Hepatocyte (in vitro differentiated cells): Measurements from ENCODE around the gene CCDC167. TPM values are rescaled to one million over a fixed set of nuclear protein-coding genes. Genes with fewer than 3 reads are reported as not detected.

ENCODE experiments used
- DNase-seq: peaks from one replicate; pipeline ENCODE4 v3.0.0-alpha.2; 2016; ENCODE audit warnings: low spot score
- H2AFZ ChIP-seq: fragments of 200-600 bp; sonication (generic); 2 replicates; pipeline ENCODE4 v1.6.0; 2016; ENCODE audit warnings: antibody characterized with exemption, mild to moderate bottlenecking
- H3K27ac ChIP-seq: fragments of 200-600 bp; sonication (generic); 2 replicates; pipeline ENCODE4 v1.5.1; 2016; ENCODE audit warnings: mild to moderate bottlenecking
- H3K27me3 ChIP-seq: fragments of 200-600 bp; sonication (generic); 2 replicates; pipeline ENCODE4 v1.6.1; 2016
- H3K36me3 ChIP-seq: fragments of 200-600 bp; sonication (generic); replicated peaks from 2 replicates; pipeline ENCODE4 v1.5.1; 2016; ENCODE audit warnings: low read depth; ENCODE audit not compliant: insufficient read depth
- H3K4me1 ChIP-seq: fragments of 200-600 bp; sonication (generic); 2 replicates; pipeline ENCODE4 v1.5.1; 2016; ENCODE audit warnings: mild to moderate bottlenecking, moderate library complexity; ENCODE audit not compliant: insufficient read depth
- H3K4me2 ChIP-seq: fragments of 200-600 bp; sonication (generic); 2 replicates; pipeline ENCODE4 v1.6.0; 2016
- H3K4me3 ChIP-seq: fragments of 200-600 bp; sonication (generic); 2 replicates; pipeline ENCODE4 v1.5.1; 2016; ENCODE audit warnings: mild to moderate bottlenecking
- H3K79me2 ChIP-seq: fragments of 200-600 bp; sonication (generic); 2 replicates; pipeline ENCODE4 v1.6.0; 2017; ENCODE audit warnings: mild to moderate bottlenecking
- H3K9me2 ChIP-seq: fragments of 200-600 bp; sonication (generic); replicated peaks from 2 replicates; pipeline ENCODE4 v1.6.0; 2017; ENCODE audit warnings: mild to moderate bottlenecking; ENCODE audit not compliant: insufficient read depth
- H3K9me3 ChIP-seq: fragments of 200-600 bp; sonication (generic); 2 replicates; pipeline ENCODE4 v1.5.1; 2016; ENCODE audit warnings: low read depth, mild to moderate bottlenecking
- H4K20me1 ChIP-seq: fragments of 200-600 bp; sonication (generic); 2 replicates; pipeline ENCODE4 v1.6.0; 2016; ENCODE audit warnings: mild to moderate bottlenecking; ENCODE audit not compliant: insufficient read depth, poor library complexity, severe bottlenecking
- CTCF ChIP-seq: fragments of 200-600 bp; sonication (generic); IDR thresholded peaks from 2 replicates; pipeline ENCODE4 v1.5.1; 2016; ENCODE audit warnings: antibody characterized with exemption, mild to moderate bottlenecking; ENCODE audit not compliant: poor library complexity
- EZH2 ChIP-seq: fragments of 200-600 bp; sonication (generic); IDR thresholded peaks from 2 replicates; pipeline ENCODE4 v1.6.1; 2016; ENCODE audit warnings: antibody characterized with exemption, mild to moderate bottlenecking, borderline replicate concordance
- EZH2phosphoT487 ChIP-seq: fragments of 200-600 bp; sonication (generic); IDR thresholded peaks from one replicate; pipeline ENCODE4 v1.6.1; 2018; ENCODE audit warnings: antibody characterized with exemption, mild to moderate bottlenecking, low read depth, moderate library complexity; ENCODE audit not compliant: unreplicated experiment, severe bottlenecking
- WGBS: methylation state at CpG from one replicate; pipeline ENCODE4 v1.1.6; 2016; ENCODE audit warnings: low lambda C conversion rate; ENCODE audit errors: missing lambda C conversion rate; 5-methylcytosine and 5-hydroxymethylcytosine counted together
- polyA plus RNA-seq: library from polyadenylated mRNA; unstranded; fragments of >200 nt; fragmentation: Nextera tagmentation; extraction: Ambion mirVana; gene quantifications from 2 replicates; pipeline ENCODE4 v1.2.1, GENCODE V29; 2016
- total RNA-seq: library from RNA; depleted of rRNA; stranded (reverse); fragments of >200 nt; gene quantifications from 2 replicates; pipeline ENCODE4 v1.2.3, GENCODE V29; 2014

The CCDC167 gene
- total and polyA plus RNA-seq, 2 experiments from 2014 or later: 32.5 to 66.1 TPM

DNA sequence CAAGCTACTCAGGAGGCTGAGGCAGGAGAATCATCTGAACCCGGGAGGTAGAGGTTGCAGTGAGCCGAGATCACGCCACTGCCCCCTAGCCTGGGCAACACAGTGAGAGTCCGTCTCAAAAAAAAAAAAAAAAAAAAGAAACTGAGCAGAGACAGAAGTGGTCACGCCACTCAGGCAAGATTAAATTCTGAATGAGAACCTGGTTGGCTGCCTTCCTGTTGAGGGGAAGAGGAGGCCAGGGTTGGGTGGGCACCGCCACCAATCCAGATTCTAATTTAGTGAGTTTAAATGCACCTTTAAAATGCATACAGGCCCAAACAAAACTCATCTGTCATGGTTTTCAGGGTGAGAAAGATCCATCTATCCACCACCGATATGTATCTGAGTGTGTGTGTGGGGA, 23.7 kb upstream of the CCDC167 start:
- no peak for TF ChIP-seq EZH2
- no peak for TF ChIP-seq CTCF
- no peak for TF ChIP-seq EZH2phosphoT487
- WGBS: 74% methylated on average over 7 of the region's 7 CpGs
- Histone ChIP-seq H3K36me3 (no peaks in the 10 kb centered on the region), H3K4me3 (no peak overlapping the region), H4K20me1 (no peaks in the 10 kb centered on the region), H3K4me1 (no peaks in the 10 kb centered on the region), H3K9me3 (no peaks in the 10 kb centered on the region), H2AFZ (no peak overlapping the region), H3K4me2 (no peak overlapping the region), H3K79me2 (no peaks in the 10 kb centered on the region), H3K9me2 (no peaks in the 10 kb centered on the region), H3K27ac (no peak overlapping the region), H3K27me3 (peaks cover 11% of the 10 kb centered on the region)
- DNase-seq: no peak

DNA sequence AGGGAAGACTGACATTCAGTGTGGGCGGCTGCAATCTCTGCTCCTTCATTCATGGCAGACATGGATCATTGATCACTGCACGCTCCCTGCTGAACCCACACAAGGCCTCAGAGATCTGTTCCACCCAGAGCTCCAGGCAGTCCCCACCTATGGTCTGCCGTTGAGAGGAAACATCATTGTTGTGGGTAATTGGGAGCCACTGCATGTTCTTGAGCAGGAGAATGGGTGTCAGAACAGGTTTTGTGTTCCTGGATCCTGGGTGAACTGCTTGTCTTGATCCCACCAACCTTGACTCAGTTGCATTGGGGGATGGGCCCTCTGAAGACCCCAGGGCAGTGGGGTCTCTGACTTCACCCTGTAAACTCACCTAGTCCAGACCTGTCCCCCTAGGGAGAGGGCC, 23.1 kb upstream of the CCDC167 start:
- Histone ChIP-seq H3K79me2 (no peaks in the 10 kb centered on the region), H3K27me3 (peaks cover 8% of the 10 kb centered on the region)

GRCh38 chr6:37521674-37522073, 22.0 kb upstream of the CCDC167 start:
- WGBS: 64% methylated on average over 4 of the region's 4 CpGs
- Histone ChIP-seq H4K20me1 (no peaks in the 10 kb centered on the region), H3K9me3 (no peaks in the 10 kb centered on the region), H2AFZ (no peak overlapping the region), H3K4me1 (peaks cover 6% of the 10 kb centered on the region), H3K79me2 (no peaks in the 10 kb centered on the region), H3K27me3 (no peaks in the 10 kb centered on the region), H3K4me3 (no peak overlapping the region), H3K27ac (no peak overlapping the region), H3K4me2 (no peak overlapping the region), H3K9me2 (no peaks in the 10 kb centered on the region), H3K36me3 (no peaks in the 10 kb centered on the region)
- no peak for DNase-seq
- TF ChIP-seq EZH2phosphoT487 (no peak), CTCF (no peak), EZH2 (no peak)

More for the DNA sequence above, 23.1 kb upstream of the CCDC167 start:
- no peak for TF ChIP-seq CTCF
- TF ChIP-seq EZH2: no peak
- no peak for TF ChIP-seq EZH2phosphoT487
- H3K36me3 ChIP-seq: no peaks in the 10 kb centered on the region
- H4K20me1 ChIP-seq: no peaks in the 10 kb centered on the region
- H3K9me3 ChIP-seq: no peaks in the 10 kb centered on the region
- H3K4me2 ChIP-seq: no peak overlapping the region
- no peaks in the 10 kb centered on the region for H3K4me1 ChIP-seq
- WGBS: 92% methylated on average over 3 of the region's 3 CpGs
- no peak overlapping the region for H2AFZ ChIP-seq
- no peaks in the 10 kb centered on the region for H3K9me2 ChIP-seq
- DNase-seq: no peak
- H3K4me3 ChIP-seq: no peak overlapping the region
- H3K27ac ChIP-seq: no peak overlapping the region

DNA sequence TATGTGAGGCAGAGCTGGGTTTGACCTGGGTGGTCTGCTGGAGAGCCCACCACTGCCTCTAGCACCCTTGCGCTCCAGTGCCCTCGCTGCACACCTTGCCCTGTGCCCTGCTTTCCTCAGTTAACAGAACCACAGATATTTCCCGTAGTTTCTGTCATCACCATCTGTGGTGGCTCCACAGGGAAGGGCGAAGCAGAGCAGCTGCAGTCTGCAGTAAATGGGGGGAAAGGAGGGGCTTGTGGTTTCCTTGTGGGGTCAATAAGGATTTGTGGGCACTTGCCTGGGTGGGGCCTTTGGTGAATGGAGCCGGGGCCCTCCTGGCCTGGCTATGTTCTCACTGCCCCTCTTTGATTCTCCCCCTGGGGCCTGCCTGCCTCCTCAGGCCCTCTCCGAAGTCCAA, 21.2 kb upstream of the CCDC167 start:
- H3K79me2 ChIP-seq: no peaks in the 10 kb centered on the region
- H2AFZ ChIP-seq: no peak overlapping the region
- no peak overlapping the region for H3K27ac ChIP-seq
- H3K4me3 ChIP-seq: no peak overlapping the region
- H3K36me3 ChIP-seq: no peaks in the 10 kb centered on the region
- no peaks in the 10 kb centered on the region for H3K27me3 ChIP-seq
- TF ChIP-seq CTCF (no peak), EZH2phosphoT487 (no peak), EZH2 (no peak)
- no peaks in the 10 kb centered on the region for H3K9me2 ChIP-seq
- peaks cover 13% of the 10 kb centered on the region for H3K4me1 ChIP-seq
- no peak for DNase-seq
- WGBS: 90% methylated on average over 6 of the region's 6 CpGs
- H3K9me3 ChIP-seq: no peaks in the 10 kb centered on the region
- H3K4me2 ChIP-seq: no peak overlapping the region
- no peaks in the 10 kb centered on the region for H4K20me1 ChIP-seq
